Colonic mucosa (tissue), 4 donors: ENCODE data around the gene ACER2. TPM values are rescaled to one million over a fixed set of nuclear protein-coding genes. Genes with fewer than 3 reads are reported as not detected.

ENCODE experiments used
- DNase-seq: peaks from one replicate; pipeline ENCODE4 v3.0.0-alpha.2; 2020
- H3K27ac ChIP-seq: fragments of 200-600 bp; one replicate; pipeline ENCODE4 v1.8.0; 2021
- H3K27me3 ChIP-seq: fragments of 200-600 bp; one replicate; pipeline ENCODE4 v1.8.0; 2021
- H3K36me3 ChIP-seq: fragments of 200-600 bp; one replicate; pipeline ENCODE4 v1.8.0; 2021
- H3K4me1 ChIP-seq: fragments of 200-600 bp; one replicate; pipeline ENCODE4 v1.8.0; 2021; ENCODE audit warnings: mild to moderate bottlenecking
- H3K4me3 ChIP-seq: fragments of 200-600 bp; one replicate; pipeline ENCODE4 v1.8.0; 2021
- H3K9ac ChIP-seq, 2 donors: one replicate each; pipeline ENCODE4 v1.7.0; 2013; ENCODE audit warnings: control low read depth in 2 of 2, low read depth in 2 of 2, low read length in 2 of 2
- H3K9me3 ChIP-seq: fragments of 200-600 bp; one replicate; pipeline ENCODE4 v1.8.0; 2021
- CTCF ChIP-seq: fragments of 200-600 bp; IDR thresholded peaks from one replicate; pipeline ENCODE4 v1.8.0; 2022; ENCODE audit warnings: antibody characterized with exemption, mild to moderate bottlenecking
- intact Hi-C: fragments of 100-400 bp; cut with DNase I; formaldehyde crosslinking; loops from one replicate; pipeline ENCODE4 v1.14.1; 2022
- total RNA-seq, 2 donors: library from RNA; stranded (reverse); fragmentation: NEBNext Ultra II Directional in 1 of 2; extraction: Animal tissue kit (Norgen Biotek cat#: 25700) in 1 of 2; gene quantifications; one replicate each; pipeline ENCODE4 v1.2.1, GENCODE V29; 2021
- donor health status: healthy.
- donor health status: DM: no; HTN: no; CAD: no.
- donor health status: DM: no; HTN: no; CAD: no.

Gene ACER2
- total RNA-seq, 2 donors from 2014 or later, result 10.6 to 11.9 TPM

- Histone ChIP-seq H3K36me3 (no peaks in the 10 kb centered on the region), H3K4me3 (no peak overlapping the region), H3K9me3 (no peaks in the 10 kb centered on the region), H3K4me1 (no peaks in the 10 kb centered on the region), H3K27ac (no peak overlapping the region), H3K27me3 (no peaks in the 10 kb centered on the region), H3K9ac (no peak overlapping the region)
- intact Hi-C loops, result no loop called here
- no peak for DNase-seq
- TF ChIP-seq CTCF, result no peak
These were observed 76.4 kb downstream of the ACER2 start for GRCh38 chr9:19485193-19485592.

GRCh38 chr9:19486803-19487202 lies 78.0 kb downstream of the ACER2 start:
- intact Hi-C loops, result no loop called here
- Histone ChIP-seq H3K4me3 (no peak overlapping the region), H3K4me1 (no peaks in the 10 kb centered on the region)

GRCh38 chr9:19488721-19489120 lies 79.9 kb downstream of the ACER2 start:
- Histone ChIP-seq H3K9ac (no peak overlapping the region), H3K9me3 (no peaks in the 10 kb centered on the region), H3K27me3 (no peaks in the 10 kb centered on the region), H3K4me1 (no peaks in the 10 kb centered on the region), H3K27ac (no peak overlapping the region), H3K36me3 (no peaks in the 10 kb centered on the region), H3K4me3 (no peak overlapping the region)
- intact Hi-C loops, result no loop called here
- no peak for DNase-seq
- TF ChIP-seq CTCF, result no peak

More at GRCh38 chr9:19486803-19487202, 78.0 kb downstream of the ACER2 start:
- H3K36me3 ChIP-seq, result no peaks in the 10 kb centered on the region
- H3K27ac ChIP-seq, result no peak overlapping the region
- H3K9me3 ChIP-seq, result no peaks in the 10 kb centered on the region
- no peak for DNase-seq
- no peak overlapping the region for H3K9ac ChIP-seq
- TF ChIP-seq CTCF, result no peak
- no peaks in the 10 kb centered on the region for H3K27me3 ChIP-seq

GRCh38 chr9:19490269-19490668 lies 81.5 kb downstream of the ACER2 start:
- intact Hi-C loops, result loop anchor here (10.0 kb wide), 1 partner anchor 1625 kb away; no protein-coding TSS in a partner anchor
- TF ChIP-seq CTCF, result no peak
- Histone ChIP-seq H3K9me3 (no peaks in the 10 kb centered on the region), H3K27me3 (no peaks in the 10 kb centered on the region), H3K27ac (no peak overlapping the region), H3K36me3 (no peaks in the 10 kb centered on the region), H3K9ac (no peak overlapping the region), H3K4me1 (no peaks in the 10 kb centered on the region), H3K4me3 (no peak overlapping the region)
- DNase-seq, result no peak

- TF ChIP-seq CTCF, result no peak
- H3K4me1 ChIP-seq, result no peaks in the 10 kb centered on the region
- no peaks in the 10 kb centered on the region for H3K9me3 ChIP-seq
- no peak for DNase-seq
- intact Hi-C loops, result loop anchor here (10.0 kb wide), 1 partner anchor 1624 kb away; no protein-coding TSS in a partner anchor
- H3K27me3 ChIP-seq, result no peaks in the 10 kb centered on the region
- H3K36me3 ChIP-seq, result no peaks in the 10 kb centered on the region
- H3K9ac ChIP-seq, result no peak overlapping the region
- H3K4me3 ChIP-seq, result no peak overlapping the region
- no peak overlapping the region for H3K27ac ChIP-seq
These were observed 82.0 kb downstream of the ACER2 start for GRCh38 chr9:19490828-19491227.
